ENCODE data around the gene ONECUT3.

GRCh38 chr19:1751367-1752008 lies 1.8 kb upstream of the ONECUT3 start:
- TF ChIP-seq, protein P1, sequence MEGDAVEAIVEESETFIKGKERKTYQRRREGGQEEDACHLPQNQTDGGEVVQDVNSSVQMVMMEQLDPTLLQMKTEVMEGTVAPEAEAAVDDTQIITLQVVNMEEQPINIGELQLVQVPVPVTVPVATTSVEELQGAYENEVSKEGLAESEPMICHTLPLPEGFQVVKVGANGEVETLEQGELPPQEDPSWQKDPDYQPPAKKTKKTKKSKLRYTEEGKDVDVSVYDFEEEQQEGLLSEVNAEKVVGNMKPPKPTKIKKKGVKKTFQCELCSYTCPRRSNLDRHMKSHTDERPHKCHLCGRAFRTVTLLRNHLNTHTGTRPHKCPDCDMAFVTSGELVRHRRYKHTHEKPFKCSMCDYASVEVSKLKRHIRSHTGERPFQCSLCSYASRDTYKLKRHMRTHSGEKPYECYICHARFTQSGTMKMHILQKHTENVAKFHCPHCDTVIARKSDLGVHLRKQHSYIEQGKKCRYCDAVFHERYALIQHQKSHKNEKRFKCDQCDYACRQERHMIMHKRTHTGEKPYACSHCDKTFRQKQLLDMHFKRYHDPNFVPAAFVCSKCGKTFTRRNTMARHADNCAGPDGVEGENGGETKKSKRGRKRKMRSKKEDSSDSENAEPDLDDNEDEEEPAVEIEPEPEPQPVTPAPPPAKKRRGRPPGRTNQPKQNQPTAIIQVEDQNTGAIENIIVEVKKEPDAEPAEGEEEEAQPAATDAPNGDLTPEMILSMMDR (conservative IDR thresholded peaks at IDR 0.05): no peak
- no peak for TF ChIP-seq EZH2 (IDR thresholded peaks at IDR 0.05; ENCODE audit: low read depth)

Data from PC-9 (cell line).